Psoas muscle (tissue), 8 donors: ENCODE data around the gene RXFP2. TPM values are rescaled to one million over a fixed set of nuclear protein-coding genes. Genes with fewer than 3 reads are reported as not detected.

Experiments
- ATAC-seq, 4 donors: fragments of 200-7000 bp; cut with Tn5 transposase; one replicate each; pipeline ENCODE4 v1.9.1; 2020; ENCODE audit warnings: moderate library complexity in 3 of 4, mild to moderate bottlenecking in 2 of 4
- DNase-seq, 2 donors: peaks; one replicate each; pipeline ENCODE4 v3.0.0-alpha.2; 2020
- H3K27ac ChIP-seq: fragments of 200-600 bp; one replicate; pipeline ENCODE4 v1.8.0; 2022
- H3K27me3 ChIP-seq, 3 donors: fragments of 200-600 bp in 1 of 3; one replicate each; pipeline versions ENCODE4 v1.6.1 to v1.8.0; 2013 to 2022; ENCODE audit warnings: low read length in 2 of 3, mild to moderate bottlenecking in 2 of 3, moderate library complexity in 1 of 3; ENCODE audit not compliant: insufficient read depth in 3 of 3
- H3K36me3 ChIP-seq, 2 donors: fragments of 200-600 bp in 1 of 2; one replicate each; pipeline versions ENCODE4 v1.6.1 to v1.8.0; 2013 to 2022; ENCODE audit warnings: low read depth in 1 of 2, mild to moderate bottlenecking in 1 of 2, moderate library complexity in 1 of 2; ENCODE audit not compliant: insufficient read depth in 1 of 2
- H3K4me1 ChIP-seq: fragments of 200-600 bp; one replicate; pipeline ENCODE4 v1.8.0; 2022
- H3K4me3 ChIP-seq: fragments of 200-600 bp; one replicate; pipeline ENCODE4 v1.8.0; 2022; ENCODE audit warnings: mild to moderate bottlenecking
- H3K9me3 ChIP-seq: fragments of 200-600 bp; one replicate; pipeline ENCODE4 v1.8.0; 2022
- CTCF ChIP-seq: fragments of 200-600 bp; IDR thresholded peaks from one replicate; pipeline ENCODE4 v1.8.0; 2022; ENCODE audit warnings: antibody characterized with exemption
- WGBS, 3 donors: extraction: QIAGEN DNeasy Blood & Tissue Kit; methylation state at CpG; one replicate each; pipeline versions ENCODE4 v1.1.6 to v1.1.7; 2013; 5-methylcytosine and 5-hydroxymethylcytosine counted together
- intact Hi-C, 2 donors: fragments of 100-400 bp; cut with DNase I; formaldehyde crosslinking; loops; one replicate each; pipeline versions ENCODE4 v1.11.0 to v1.14.2; 2022
- polyA plus RNA-seq, 3 donors: library from polyadenylated mRNA; stranded (reverse); fragments of 200-250 nt; gene quantifications; one replicate each; pipeline ENCODE4 v1.2.3, GENCODE V29; 2013
- total RNA-seq, 4 donors: library from RNA; stranded (reverse); fragmentation: NEBNext Ultra II Directional in 2 of 4; extraction: Animal tissue kit (Norgen Biotek cat#: 25700) in 2 of 4; gene quantifications; one replicate each; pipeline versions ENCODE4 v1.2.1 to v1.2.4, GENCODE V29; 2021 to 2023
- donor health status: healthy with polysubstance abuse.
- donor health status: DM: no; HTN: no; CAD: no; lungs with moderate emphysema.
- donor health status: Bipolar disorder and iron deficiency.
- donor health status: healthy.
- donor health status: DM: yes; HTN: yes; CAD: no.
- donor health status: DM: no; HTN: no; CAD: no.
- donor health status: DM: no; HTN: no; CAD: no.
- donor health status: DM: yes; HTN: yes; CAD: no.

The RXFP2 gene
- total and polyA plus RNA-seq, 7 donors, result 0.47 to 4.0 (median 1.2) TPM; not detected in 2

- Histone ChIP-seq H3K27ac (no peak overlapping the region), H3K27me3 (no peaks in the 10 kb centered on the region), H3K4me3 (no peak overlapping the region), H3K9me3 (no peaks in the 10 kb centered on the region), H3K4me1 (no peaks in the 10 kb centered on the region), H3K36me3 (no peaks in the 10 kb centered on the region)
- no peak for TF ChIP-seq CTCF
- DNase-seq, result no peak
- intact Hi-C loops, result no loop called here
- WGBS, 3 donors, result 82 to 85% (median 85%) methylated on average over 2 of the region's 2 CpGs
- no peak for ATAC-seq
Measured at GRCh38 chr13:31761951-31762350, 22.6 kb downstream of the RXFP2 start.

- DNase-seq (no peak), ATAC-seq (no peak)
- Histone ChIP-seq H3K27me3 (no peaks in the 10 kb centered on the region), H3K36me3 (no peaks in the 10 kb centered on the region), H3K27ac (no peak overlapping the region), H3K4me3 (no peak overlapping the region), H3K4me1 (no peaks in the 10 kb centered on the region), H3K9me3 (no peaks in the 10 kb centered on the region)
- 88 to 96% (median 91%) methylated on average over 2 of the region's 2 CpGs for WGBS, 3 donors
- no peak for TF ChIP-seq CTCF
- intact Hi-C loops, result no loop called here
Measured at GRCh38 chr13:31764556-31764955, 25.2 kb downstream of the RXFP2 start.

- WGBS, 3 donors, result 38 to 50% (median 45%) methylated on average over 2 of the region's 2 CpGs
- ATAC-seq (no peak), DNase-seq (no peak)
- intact Hi-C loops, result no loop called here
- H3K9me3 ChIP-seq, result no peaks in the 10 kb centered on the region
- TF ChIP-seq CTCF, result no peak
- H3K27ac ChIP-seq, result no peak overlapping the region
- no peaks in the 10 kb centered on the region for H3K4me1 ChIP-seq
- H3K27me3 ChIP-seq, result no peaks in the 10 kb centered on the region
- H3K36me3 ChIP-seq, result no peaks in the 10 kb centered on the region
- no peak overlapping the region for H3K4me3 ChIP-seq
Measured at GRCh38 chr13:31765138-31765785, 25.9 kb downstream of the RXFP2 start.

- ATAC-seq (no peak), DNase-seq (no peak)
- Histone ChIP-seq H3K27me3 (no peaks in the 10 kb centered on the region), H3K9me3 (no peaks in the 10 kb centered on the region), H3K27ac (no peak overlapping the region), H3K4me3 (no peak overlapping the region), H3K36me3 (no peaks in the 10 kb centered on the region), H3K4me1 (no peaks in the 10 kb centered on the region)
- intact Hi-C loops, result no loop called here
- 68 to 74% (median 72%) methylated on average over 4 of the region's 4 CpGs for WGBS, 3 donors
- no peak for TF ChIP-seq CTCF
Measured at GRCh38 chr13:31767175-31767900, 28.0 kb downstream of the RXFP2 start.
